GM19438 (cell line): ENCODE data around the gene MRO.
"Not testable (repeated sequence)": the region's sequence is repeated elsewhere in the genome, so short reads cannot be mapped to it uniquely, and the experiment has no call there.

ENCODE experiments used
- ATAC-seq: cut with Tn5 transposase; IDR thresholded peaks from one replicate; pipeline ENCODE4 v1.9.1; 2021; ENCODE audit warnings: low read depth; ENCODE audit not compliant: unreplicated experiment

Gene MRO

GRCh38 chr18:50819728-50820378 is at the start of gene MRO:
TSS of gene MRO (minus strand) at chr18:50820016. CDS start at chr18:50809400, 10,616 bp downstream.
- peak; percentile 83 for ATAC-seq

- no peak for ATAC-seq
Measured at GRCh38 chr18:50869150-50869549, 49.3 kb upstream of the MRO start.

- no peak for ATAC-seq
Measured at GRCh38 chr18:50866765-50867164, 46.9 kb upstream of the MRO start.

GRCh38 chr18:50863840-50864375 is 44.1 kb upstream of the MRO start:
- no peak for ATAC-seq

- ATAC-seq: no peak
Measured at GRCh38 chr18:50862401-50862800, 42.6 kb upstream of the MRO start.

- ATAC-seq: no peak
Measured at GRCh38 chr18:50861617-50862016, 41.8 kb upstream of the MRO start.

GRCh38 chr18:50859793-50860555 is 40.2 kb upstream of the MRO start:
- ATAC-seq: no peak

GRCh38 chr18:50857694-50858093 is 37.9 kb upstream of the MRO start:
- no peak for ATAC-seq

GRCh38 chr18:50857166-50857565 is 37.4 kb upstream of the MRO start:
- ATAC-seq: not testable (repeated sequence)

- no peak for ATAC-seq
Measured at GRCh38 chr18:50855976-50856757, 36.4 kb upstream of the MRO start.

- no peak for ATAC-seq
Measured at GRCh38 chr18:50853863-50854271, 34.1 kb upstream of the MRO start.

- ATAC-seq: no peak
Measured at GRCh38 chr18:50850307-50851065, 30.7 kb upstream of the MRO start.

- ATAC-seq: no peak
Measured at GRCh38 chr18:50849419-50849821, 29.6 kb upstream of the MRO start.

- no peak for ATAC-seq
Measured at GRCh38 chr18:50848991-50849390, 29.2 kb upstream of the MRO start.

GRCh38 chr18:50848061-50848551 is 28.3 kb upstream of the MRO start:
- no peak for ATAC-seq

- no peak for ATAC-seq
Measured at GRCh38 chr18:50847192-50847591, 27.4 kb upstream of the MRO start.

- ATAC-seq: no peak
Measured at GRCh38 chr18:50844960-50845359, 25.1 kb upstream of the MRO start.

- no peak for ATAC-seq
Measured at GRCh38 chr18:50844554-50844953, 24.7 kb upstream of the MRO start.

GRCh38 chr18:50842846-50843245 is 23.0 kb upstream of the MRO start:
- no peak for ATAC-seq

GRCh38 chr18:50839996-50840395 is 20.2 kb upstream of the MRO start:
- no peak for ATAC-seq
